Hepatocyte (in vitro differentiated cells): ENCODE data around the gene ZNF512B. TPM values are rescaled to one million over a fixed set of nuclear protein-coding genes. Genes with fewer than 3 reads are reported as not detected.

Experiments used
- DNase-seq: peaks from one replicate; pipeline ENCODE4 v3.0.0-alpha.2; 2016; ENCODE audit warnings: low spot score
- H2AFZ ChIP-seq: fragments of 200-600 bp; sonication (generic); 2 replicates; pipeline ENCODE4 v1.6.0; 2016; ENCODE audit warnings: antibody characterized with exemption, mild to moderate bottlenecking
- H3K27ac ChIP-seq: fragments of 200-600 bp; sonication (generic); 2 replicates; pipeline ENCODE4 v1.5.1; 2016; ENCODE audit warnings: mild to moderate bottlenecking
- H3K27me3 ChIP-seq: fragments of 200-600 bp; sonication (generic); 2 replicates; pipeline ENCODE4 v1.6.1; 2016
- H3K36me3 ChIP-seq: fragments of 200-600 bp; sonication (generic); replicated peaks from 2 replicates; pipeline ENCODE4 v1.5.1; 2016; ENCODE audit warnings: low read depth; ENCODE audit not compliant: insufficient read depth
- H3K4me1 ChIP-seq: fragments of 200-600 bp; sonication (generic); 2 replicates; pipeline ENCODE4 v1.5.1; 2016; ENCODE audit warnings: mild to moderate bottlenecking, moderate library complexity; ENCODE audit not compliant: insufficient read depth
- H3K4me2 ChIP-seq: fragments of 200-600 bp; sonication (generic); 2 replicates; pipeline ENCODE4 v1.6.0; 2016
- H3K4me3 ChIP-seq: fragments of 200-600 bp; sonication (generic); 2 replicates; pipeline ENCODE4 v1.5.1; 2016; ENCODE audit warnings: mild to moderate bottlenecking
- H3K79me2 ChIP-seq: fragments of 200-600 bp; sonication (generic); 2 replicates; pipeline ENCODE4 v1.6.0; 2017; ENCODE audit warnings: mild to moderate bottlenecking
- H3K9me2 ChIP-seq: fragments of 200-600 bp; sonication (generic); replicated peaks from 2 replicates; pipeline ENCODE4 v1.6.0; 2017; ENCODE audit warnings: mild to moderate bottlenecking; ENCODE audit not compliant: insufficient read depth
- H3K9me3 ChIP-seq: fragments of 200-600 bp; sonication (generic); 2 replicates; pipeline ENCODE4 v1.5.1; 2016; ENCODE audit warnings: low read depth, mild to moderate bottlenecking
- H4K20me1 ChIP-seq: fragments of 200-600 bp; sonication (generic); 2 replicates; pipeline ENCODE4 v1.6.0; 2016; ENCODE audit warnings: mild to moderate bottlenecking; ENCODE audit not compliant: insufficient read depth, poor library complexity, severe bottlenecking
- EZH2 ChIP-seq: fragments of 200-600 bp; sonication (generic); IDR thresholded peaks from 2 replicates; pipeline ENCODE4 v1.6.1; 2016; ENCODE audit warnings: antibody characterized with exemption, mild to moderate bottlenecking, borderline replicate concordance
- EZH2phosphoT487 ChIP-seq: fragments of 200-600 bp; sonication (generic); IDR thresholded peaks from one replicate; pipeline ENCODE4 v1.6.1; 2018; ENCODE audit warnings: antibody characterized with exemption, mild to moderate bottlenecking, low read depth, moderate library complexity; ENCODE audit not compliant: unreplicated experiment, severe bottlenecking
- WGBS: methylation state at CpG from one replicate; pipeline ENCODE4 v1.1.6; 2016; ENCODE audit warnings: low lambda C conversion rate; ENCODE audit errors: missing lambda C conversion rate; 5-methylcytosine and 5-hydroxymethylcytosine counted together
- polyA plus RNA-seq: library from polyadenylated mRNA; unstranded; fragments of >200 nt; fragmentation: Nextera tagmentation; extraction: Ambion mirVana; gene quantifications from 2 replicates; pipeline ENCODE4 v1.2.1, GENCODE V29; 2016
- total RNA-seq: library from RNA; depleted of rRNA; stranded (reverse); fragments of >200 nt; gene quantifications from 2 replicates; pipeline ENCODE4 v1.2.3, GENCODE V29; 2014
- TF ChIP-seq, protein P1 (sequence below): fragments of 200-600 bp; sonication (generic); IDR thresholded peaks from 2 replicates; pipeline ENCODE4 v1.5.1; 2016; ENCODE audit warnings: antibody characterized with exemption, mild to moderate bottlenecking; ENCODE audit not compliant: poor library complexity

ZNF512B gene
- total and polyA plus RNA-seq, 2 experiments from 2014 or later: 10.1 to 13.5 TPM

DNA sequence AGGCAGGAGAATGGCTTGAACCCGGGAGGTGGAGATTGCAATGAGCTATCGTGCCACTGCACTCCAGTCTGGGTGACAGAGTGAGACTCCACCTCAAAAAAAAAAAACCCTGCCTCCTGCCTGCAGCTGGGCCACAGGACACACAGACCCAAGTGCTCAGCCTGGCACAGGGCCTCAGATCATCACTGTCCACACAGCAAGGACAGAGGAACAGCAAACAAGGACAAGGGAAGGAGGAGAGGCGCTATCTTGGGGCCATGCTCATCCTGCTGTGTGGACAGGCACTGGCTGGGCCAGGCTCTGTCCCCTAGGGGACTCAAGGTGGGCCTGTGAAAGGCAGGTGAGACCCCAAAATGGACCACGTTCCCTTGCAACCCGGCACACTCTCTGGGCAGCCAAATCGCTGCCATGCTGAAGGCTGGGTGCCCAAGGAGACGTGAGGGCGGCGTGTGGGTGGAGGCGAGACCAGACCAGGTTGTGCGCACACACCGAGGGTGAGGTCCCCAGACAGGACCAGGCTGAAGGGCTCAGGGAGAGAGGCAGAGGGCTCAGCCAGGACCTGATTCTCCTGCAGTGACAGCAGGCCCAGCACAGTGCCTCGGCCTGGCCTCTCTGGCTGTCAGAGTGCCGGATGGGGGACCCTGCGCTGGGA, 22.6 kb downstream of the ZNF512B start:
- H3K4me1 ChIP-seq: peaks cover 11% of the 10 kb centered on the region
- no peak overlapping the region for H3K4me3 ChIP-seq
- peaks cover 68% of the 10 kb centered on the region for H3K79me2 ChIP-seq
- H3K27ac ChIP-seq: no peak overlapping the region
- H3K9me3 ChIP-seq: no peaks in the 10 kb centered on the region
- no peaks in the 10 kb centered on the region for H3K27me3 ChIP-seq
- WGBS: 97% methylated on average over 15 of the region's 15 CpGs
- peaks cover 82% of the 10 kb centered on the region for H4K20me1 ChIP-seq
- no peak for DNase-seq
- no peaks in the 10 kb centered on the region for H3K9me2 ChIP-seq
- no peaks in the 10 kb centered on the region for H3K36me3 ChIP-seq
- no peak overlapping the region for H2AFZ ChIP-seq
- TF ChIP-seq, protein P1, sequence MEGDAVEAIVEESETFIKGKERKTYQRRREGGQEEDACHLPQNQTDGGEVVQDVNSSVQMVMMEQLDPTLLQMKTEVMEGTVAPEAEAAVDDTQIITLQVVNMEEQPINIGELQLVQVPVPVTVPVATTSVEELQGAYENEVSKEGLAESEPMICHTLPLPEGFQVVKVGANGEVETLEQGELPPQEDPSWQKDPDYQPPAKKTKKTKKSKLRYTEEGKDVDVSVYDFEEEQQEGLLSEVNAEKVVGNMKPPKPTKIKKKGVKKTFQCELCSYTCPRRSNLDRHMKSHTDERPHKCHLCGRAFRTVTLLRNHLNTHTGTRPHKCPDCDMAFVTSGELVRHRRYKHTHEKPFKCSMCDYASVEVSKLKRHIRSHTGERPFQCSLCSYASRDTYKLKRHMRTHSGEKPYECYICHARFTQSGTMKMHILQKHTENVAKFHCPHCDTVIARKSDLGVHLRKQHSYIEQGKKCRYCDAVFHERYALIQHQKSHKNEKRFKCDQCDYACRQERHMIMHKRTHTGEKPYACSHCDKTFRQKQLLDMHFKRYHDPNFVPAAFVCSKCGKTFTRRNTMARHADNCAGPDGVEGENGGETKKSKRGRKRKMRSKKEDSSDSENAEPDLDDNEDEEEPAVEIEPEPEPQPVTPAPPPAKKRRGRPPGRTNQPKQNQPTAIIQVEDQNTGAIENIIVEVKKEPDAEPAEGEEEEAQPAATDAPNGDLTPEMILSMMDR: no peak
- TF ChIP-seq EZH2 (no peak), EZH2phosphoT487 (no peak)
- no peak overlapping the region for H3K4me2 ChIP-seq

DNA sequence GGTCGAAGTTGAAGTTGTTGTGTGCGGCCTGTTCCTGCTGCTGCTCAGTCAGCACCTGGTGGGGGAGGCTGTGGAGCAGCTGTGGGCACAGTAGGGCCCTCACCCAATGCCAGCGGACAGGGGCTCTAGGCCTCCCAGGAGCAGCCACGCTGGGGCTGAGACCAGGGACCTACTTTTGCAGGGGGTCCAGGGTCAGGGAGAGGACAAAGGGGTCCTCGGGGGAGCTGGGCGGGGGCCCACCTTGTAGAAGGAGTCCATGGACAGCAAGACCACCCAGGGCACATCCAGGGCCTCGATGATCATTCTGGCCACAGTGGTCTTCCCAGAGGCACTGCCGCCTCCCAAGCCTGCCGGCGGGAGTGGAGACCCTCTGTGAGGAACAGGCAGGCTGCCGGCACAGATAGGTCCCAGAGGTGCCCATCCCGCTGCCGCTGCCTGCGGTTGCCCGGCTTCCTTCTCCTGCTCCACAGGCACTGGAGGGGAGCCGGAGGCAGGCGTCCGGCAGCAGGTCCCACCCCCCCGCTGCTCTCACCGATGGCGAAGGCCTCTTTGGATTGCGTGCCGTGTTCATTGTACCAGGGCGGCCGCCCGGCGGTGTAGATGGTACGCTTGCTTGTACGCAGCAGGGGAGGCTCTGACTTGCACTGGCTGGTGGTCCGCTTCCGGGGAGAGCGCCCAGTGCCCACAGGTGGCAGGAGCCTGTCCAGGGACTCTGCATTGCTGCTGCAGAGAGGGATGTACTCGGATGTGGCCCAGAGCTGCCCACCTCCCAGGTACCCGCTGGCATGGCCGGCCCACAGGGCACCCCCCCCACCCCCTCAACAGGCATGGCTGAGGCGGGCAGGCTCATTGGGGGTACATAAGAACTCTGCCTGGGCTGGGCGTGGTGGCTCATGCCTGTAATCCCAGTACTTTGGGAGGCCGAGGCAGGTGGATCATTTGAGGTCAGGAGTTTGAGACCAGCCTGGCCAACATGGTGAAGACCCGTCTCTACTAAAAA, 23.5 kb downstream of the ZNF512B start:
- no peak overlapping the region for H3K4me2 ChIP-seq
- H3K36me3 ChIP-seq: no peaks in the 10 kb centered on the region
- H3K27ac ChIP-seq: no peak overlapping the region
- H3K27me3 ChIP-seq: no peaks in the 10 kb centered on the region
- WGBS: 96% methylated on average over 39 of the region's 39 CpGs
- H3K79me2 ChIP-seq: peaks cover 59% of the 10 kb centered on the region
- H3K4me3 ChIP-seq: no peak overlapping the region
- H3K9me2 ChIP-seq: no peaks in the 10 kb centered on the region
- peaks cover 11% of the 10 kb centered on the region for H3K4me1 ChIP-seq
- no peaks in the 10 kb centered on the region for H3K9me3 ChIP-seq
- TF ChIP-seq, protein P1: no peak
- TF ChIP-seq EZH2 (no peak), EZH2phosphoT487 (no peak)
- peaks cover 73% of the 10 kb centered on the region for H4K20me1 ChIP-seq
- no peak overlapping the region for H2AFZ ChIP-seq
- no peak for DNase-seq

DNA sequence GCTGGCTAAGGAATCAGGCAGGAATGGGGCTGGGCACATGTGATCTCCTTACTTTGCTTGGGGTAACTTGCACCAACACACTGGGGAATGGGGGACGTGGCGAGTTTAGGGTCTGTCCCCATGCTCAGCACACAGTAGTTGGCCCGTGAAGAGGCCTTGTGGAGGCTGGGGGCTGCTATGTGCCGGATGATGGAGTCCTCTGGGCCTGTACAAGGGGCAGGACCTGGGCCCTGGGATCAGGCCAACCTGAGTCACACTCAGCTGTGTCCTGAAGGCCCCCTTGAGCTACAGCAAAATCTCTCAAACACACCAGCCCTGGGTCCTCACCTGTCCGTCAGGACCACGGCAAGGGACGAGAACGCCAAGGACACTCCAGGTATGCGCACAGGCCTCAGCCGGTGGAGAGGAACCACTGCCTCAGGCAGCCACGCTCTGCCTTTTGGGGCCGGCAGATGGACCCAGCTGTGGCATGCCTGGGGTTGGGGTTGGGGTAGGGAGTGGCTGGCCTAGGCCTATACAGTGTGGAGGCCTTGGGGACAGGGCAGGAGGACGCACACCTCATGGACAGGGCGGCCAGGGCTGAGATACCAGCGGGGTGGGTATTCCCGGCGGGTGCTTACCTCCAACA, 24.6 kb downstream of the ZNF512B start:
- Histone ChIP-seq H3K36me3 (no peaks in the 10 kb centered on the region), H3K79me2 (peaks cover 48% of the 10 kb centered on the region), H3K9me3 (no peaks in the 10 kb centered on the region), H3K27me3 (no peaks in the 10 kb centered on the region), H3K27ac (no peak overlapping the region), H3K4me1 (peaks cover 11% of the 10 kb centered on the region), H3K9me2 (no peaks in the 10 kb centered on the region), H4K20me1 (peaks cover 62% of the 10 kb centered on the region), H2AFZ (no peak overlapping the region), H3K4me2 (no peak overlapping the region), H3K4me3 (no peak overlapping the region)
- TF ChIP-seq EZH2: no peak
- TF ChIP-seq EZH2phosphoT487: no peak
- TF ChIP-seq, protein P1: no peak
- DNase-seq: no peak
- 93% methylated on average over 16 of the region's 17 CpGs for WGBS
